Fibroblast of peridontal ligament (primary cell): ENCODE data around the gene MYZAP.
A peak's percentile ranks its signal among the peaks of the same experiment; 100 is the strongest.

ENCODE experiments used
- DNase-seq: peaks from one replicate; pipeline ENCODE4 v3.0.0-alpha.2; 2010; ENCODE audit errors: extremely low read depth

The MYZAP gene

DNA sequence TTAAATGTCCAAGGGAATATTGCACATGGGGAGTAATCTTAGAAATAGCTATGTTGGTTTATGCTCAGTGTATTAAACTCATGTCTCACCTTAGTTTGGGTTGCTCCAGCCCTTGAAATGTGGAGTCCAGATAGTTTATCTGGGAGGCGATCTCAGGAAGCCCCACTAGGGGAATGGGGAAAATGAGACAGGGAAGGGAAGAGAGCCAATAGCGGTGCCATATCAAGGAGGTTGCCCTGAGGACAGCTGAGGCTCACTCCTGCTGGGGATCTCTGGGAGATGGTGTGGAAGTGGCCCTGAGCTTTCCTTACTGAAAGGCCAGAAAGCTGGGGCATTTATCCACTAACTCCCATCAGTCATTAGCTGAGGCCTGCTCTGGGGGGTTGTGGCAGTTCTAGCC, 71.6 kb downstream of the MYZAP start:
- DNase-seq, result no peak

DNA sequence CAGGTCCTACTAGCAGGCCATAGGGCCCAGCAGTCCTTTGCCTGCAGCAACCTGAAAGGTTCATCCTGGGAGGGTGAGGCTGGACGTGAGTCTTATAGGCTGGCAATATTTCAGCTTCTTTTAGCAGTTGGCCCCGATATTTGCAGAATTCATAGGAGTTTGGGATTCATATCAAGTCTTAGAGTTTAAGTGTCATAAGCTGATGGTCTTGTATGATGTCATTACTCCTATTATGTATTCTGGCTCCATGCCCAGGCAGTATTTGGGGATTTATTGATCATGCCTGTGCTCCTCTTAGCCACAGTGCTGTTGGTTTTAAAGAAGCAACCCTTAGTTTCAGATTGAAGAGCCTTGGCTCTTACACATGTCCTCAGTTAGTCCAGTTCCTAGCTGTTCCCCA, 73.5 kb downstream of the MYZAP start:
- no peak for DNase-seq

- DNase-seq, result no peak
Measured at GRCh38 chr15:57665939-57666338, 74.2 kb downstream of the MYZAP start.

DNA sequence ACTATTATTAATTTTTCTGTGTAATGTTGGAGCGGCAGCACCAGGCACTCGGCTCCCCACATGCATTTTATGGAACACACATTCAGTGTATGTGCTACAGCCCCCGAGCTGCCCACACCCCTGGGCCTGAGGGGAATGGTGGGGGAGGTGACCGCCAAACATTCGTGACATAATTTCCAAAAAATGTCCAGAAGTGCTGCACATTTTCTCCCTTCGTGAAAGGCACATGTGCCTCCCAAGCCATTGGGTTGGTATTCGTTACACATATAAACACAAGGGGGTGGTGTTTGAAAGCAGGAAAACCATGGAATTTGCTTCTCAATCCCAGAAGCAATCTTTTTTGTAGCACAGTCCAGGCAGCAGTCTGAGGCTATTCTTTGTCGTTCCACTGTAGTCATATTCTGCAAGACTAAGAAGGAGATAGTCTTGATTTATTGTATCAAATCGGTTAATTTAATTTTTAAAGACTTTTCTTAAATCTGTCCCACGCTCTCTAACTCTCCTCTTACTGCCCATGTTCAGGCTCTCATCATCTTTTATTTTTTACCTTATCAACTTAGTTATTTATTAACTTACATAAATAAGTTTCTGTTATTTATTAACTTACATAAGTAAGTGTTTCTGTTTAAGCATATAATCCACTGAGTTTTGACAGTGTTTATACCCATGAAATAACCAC, 75.6 kb downstream of the MYZAP start:
- peak; percentile 82 for DNase-seq

- no peak for DNase-seq
Measured at GRCh38 chr15:57668016-57668415, 76.3 kb downstream of the MYZAP start.

- peak; percentile 17 for DNase-seq
Measured at GRCh38 chr15:57671636-57672035, 79.9 kb downstream of the MYZAP start.

DNA sequence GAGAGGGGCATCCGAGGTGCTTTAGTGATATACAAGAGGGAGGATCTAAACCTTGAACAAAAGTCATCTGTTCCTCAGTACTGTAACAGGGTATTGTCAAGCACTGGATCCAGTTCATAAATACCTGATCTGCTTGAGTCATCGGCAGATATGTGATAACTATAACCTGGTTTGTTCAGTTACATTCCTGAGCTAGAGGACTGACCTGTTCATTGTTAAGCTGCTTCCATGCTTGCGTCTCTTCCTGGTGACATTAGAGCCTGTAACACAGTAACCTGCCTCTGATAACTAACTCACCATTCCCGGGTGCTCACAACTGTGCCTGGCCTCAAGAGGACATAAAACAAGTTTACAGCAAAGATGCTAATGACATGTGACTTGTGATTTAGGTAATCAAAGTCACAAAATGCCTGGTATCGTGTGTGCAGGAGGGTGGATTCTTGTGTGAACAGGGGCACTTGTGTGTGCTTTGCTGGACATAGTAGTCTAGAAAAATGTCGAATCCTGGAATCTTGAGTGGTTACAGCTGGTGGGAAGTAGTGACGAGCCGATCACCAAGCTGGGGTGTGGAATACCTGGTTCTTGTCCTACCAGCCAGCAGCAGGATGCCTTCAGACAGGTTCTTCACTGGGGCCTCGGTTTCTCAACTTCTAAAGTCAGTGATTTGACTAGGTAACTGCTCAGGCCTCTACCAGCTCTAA, 83.9 kb downstream of the MYZAP start:
- no peak for DNase-seq

DNA sequence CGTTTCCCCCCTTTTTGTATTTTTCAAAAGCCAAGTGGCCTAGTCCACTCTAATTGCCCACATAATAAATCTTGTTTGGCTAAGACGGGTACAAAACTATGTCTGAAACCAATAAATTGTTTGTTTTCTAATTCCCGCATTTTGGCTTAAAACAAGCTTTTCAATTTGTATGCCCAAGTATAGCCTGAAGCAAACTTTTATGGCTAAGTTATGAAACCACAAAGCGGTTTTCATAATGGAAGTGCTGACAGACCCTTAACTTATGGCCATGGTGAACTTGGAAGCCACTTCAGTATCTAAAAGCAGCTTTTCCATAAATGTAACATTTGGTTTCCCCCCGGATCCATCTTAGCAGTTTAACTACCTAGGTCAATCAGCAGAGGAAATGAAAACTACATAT, 84.9 kb downstream of the MYZAP start:
- no peak for DNase-seq

DNA sequence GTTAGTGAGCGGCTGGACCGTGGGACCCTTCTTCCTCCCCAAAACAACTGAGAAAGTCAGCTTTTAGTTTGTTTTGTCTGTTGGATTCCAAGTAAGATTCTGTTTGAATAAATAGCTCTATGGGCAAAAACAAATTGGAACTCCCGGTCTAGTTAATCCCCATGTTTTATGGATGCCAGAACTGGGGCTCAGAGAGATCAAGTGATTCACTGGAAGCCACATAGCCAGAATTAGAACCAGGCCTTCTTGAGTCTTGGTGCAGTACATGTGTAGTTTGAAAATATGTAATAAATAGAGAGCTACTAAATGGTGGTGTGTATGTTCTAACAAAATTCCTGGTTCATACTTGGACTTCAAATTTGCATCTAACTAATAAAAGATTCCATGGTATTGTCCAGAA, 85.5 kb downstream of the MYZAP start:
- DNase-seq, result no peak

DNA sequence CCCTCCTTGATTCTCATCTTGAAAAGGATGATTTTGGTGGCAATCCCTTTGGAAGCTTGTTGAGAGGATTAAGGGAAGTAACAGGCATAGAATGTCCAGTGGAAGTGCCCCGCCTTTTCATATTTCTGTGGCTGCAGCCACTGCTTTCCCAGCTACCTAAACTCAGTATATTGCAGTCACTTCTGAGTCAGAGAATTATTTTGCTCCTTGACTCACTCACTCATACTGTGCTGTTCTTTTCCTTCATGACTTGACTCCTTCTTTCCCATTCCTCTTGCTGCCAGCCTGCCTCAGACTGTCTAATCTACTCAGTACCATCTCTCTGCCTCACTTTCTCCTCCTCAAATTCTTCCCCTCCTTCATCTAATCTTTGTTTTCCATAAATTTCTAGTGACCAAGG, 88.3 kb downstream of the MYZAP start:
- peak; percentile 70 for DNase-seq

DNA sequence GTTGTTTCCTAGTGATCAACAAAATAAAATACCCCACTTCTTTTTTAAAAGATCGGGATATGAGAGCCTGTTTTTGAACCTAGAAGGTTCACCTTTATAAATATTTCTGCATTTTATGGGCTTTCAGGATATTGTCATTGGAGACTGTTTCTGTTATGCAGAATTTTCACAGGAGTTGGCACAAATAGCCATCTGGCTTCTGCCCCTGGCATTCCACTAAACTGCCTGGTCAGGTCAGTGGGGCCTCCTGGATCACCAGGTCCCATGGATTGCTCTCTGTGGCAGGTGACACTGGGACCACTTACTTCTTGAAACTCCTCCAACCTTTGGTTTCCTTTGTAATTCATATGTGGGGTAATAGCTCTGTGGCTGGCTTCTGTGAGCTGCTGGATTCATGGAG, 89.3 kb downstream of the MYZAP start:
- DNase-seq, result no peak

- no peak for DNase-seq
Measured at GRCh38 chr15:57683481-57683880, 91.8 kb downstream of the MYZAP start.

- DNase-seq, result no peak
Measured at GRCh38 chr15:57684491-57685151, 92.9 kb downstream of the MYZAP start.

DNA sequence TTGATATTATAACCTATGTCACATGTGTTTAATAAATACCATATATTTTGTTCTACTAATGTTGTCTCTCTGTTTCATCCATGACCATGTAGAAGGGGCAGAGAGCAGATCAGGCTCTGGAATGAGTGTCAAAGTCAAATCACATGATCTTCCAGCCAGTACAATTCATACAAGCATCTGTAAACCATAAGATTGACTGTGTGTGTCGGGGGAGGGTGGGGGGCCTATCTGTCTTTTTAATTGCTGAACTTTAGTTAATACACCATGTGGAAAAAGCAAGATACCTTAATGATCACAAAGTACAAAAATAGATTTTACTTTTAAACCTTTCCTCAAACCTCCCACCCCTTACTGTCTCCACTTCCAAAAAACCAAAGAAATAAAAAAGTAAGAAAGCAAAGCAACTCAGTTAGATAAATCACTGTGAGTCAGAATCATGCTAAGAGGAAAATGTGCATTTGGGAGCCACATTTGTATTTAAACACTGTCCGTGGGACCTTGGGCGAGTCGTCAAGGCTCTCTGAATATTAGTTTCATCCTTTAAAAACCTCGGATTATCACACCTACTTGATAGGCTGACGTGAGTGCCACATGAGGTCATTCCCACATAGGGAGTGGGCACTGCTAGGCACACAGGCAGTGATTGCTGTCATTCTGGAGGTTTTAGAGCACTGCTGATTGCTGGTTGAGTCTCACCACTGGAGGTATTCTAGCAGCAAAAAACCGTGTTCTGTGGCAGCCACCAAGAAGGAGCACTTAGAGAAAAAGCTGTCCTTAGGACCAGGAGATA, 93.8 kb downstream of the MYZAP start:
- DNase-seq, result no peak

DNA sequence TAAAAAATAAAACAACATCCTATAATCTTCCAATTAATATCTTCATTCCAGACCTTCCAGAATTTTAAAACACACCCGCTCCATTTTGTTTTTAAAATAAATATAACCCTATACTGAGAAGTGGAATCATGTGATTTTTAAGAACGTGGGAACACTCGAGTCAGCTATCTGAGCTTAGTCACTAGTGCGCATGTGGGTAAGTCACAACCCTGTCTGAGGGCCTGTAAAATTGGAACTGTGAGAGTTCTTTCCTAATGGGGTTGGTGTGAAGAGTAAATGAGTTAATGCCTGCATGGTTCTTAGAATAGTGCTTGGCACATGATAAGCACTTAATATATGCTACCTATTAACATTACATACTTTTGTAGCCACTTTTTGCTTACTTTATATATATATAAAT, 95.0 kb downstream of the MYZAP start:
- DNase-seq, result no peak

- no peak for DNase-seq
Measured at GRCh38 chr15:57690341-57690966, 98.8 kb downstream of the MYZAP start.

- no peak for DNase-seq
Measured at GRCh38 chr15:57691082-57691481, 99.4 kb downstream of the MYZAP start.

DNA sequence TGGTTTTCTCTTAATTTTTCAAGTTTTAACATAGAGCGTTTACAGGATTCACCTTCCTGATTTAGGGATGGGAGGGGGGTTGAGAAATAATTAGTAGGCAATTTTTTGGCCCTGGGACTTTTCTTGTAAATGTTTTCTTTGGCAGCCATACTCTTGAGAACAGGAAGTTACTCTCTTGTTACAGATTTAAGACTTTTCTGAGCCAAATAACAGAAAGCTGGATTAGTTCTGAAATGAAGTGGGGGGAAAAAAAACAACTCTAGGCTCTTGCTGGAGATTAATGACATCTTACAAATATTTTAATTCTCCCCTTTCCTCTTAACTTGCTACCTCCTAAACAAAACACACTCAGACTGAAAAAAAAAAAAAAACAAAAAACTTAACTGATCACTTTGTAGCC, 101.0 kb downstream of the MYZAP start:
- peak; percentile 50 for DNase-seq

DNA sequence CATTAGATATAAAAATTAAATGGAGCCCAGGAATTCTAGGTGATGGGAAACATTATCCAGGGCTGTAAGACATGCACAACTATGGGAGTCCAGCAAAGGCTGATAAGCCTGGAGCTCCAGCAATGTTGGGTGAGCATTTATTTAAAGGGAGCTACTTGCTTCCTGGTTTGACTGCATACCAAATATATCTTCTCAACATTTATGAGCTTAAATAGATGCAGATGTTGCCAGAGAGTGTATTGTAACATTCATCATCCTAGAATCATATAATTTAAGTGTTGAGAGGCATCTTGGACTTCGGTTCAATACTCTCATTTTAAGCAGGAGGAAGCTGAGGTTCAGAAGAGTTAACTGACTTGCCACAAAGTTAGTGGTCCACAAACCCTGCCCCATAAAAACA, 102.6 kb downstream of the MYZAP start:
- peak; percentile 77 for DNase-seq

DNA sequence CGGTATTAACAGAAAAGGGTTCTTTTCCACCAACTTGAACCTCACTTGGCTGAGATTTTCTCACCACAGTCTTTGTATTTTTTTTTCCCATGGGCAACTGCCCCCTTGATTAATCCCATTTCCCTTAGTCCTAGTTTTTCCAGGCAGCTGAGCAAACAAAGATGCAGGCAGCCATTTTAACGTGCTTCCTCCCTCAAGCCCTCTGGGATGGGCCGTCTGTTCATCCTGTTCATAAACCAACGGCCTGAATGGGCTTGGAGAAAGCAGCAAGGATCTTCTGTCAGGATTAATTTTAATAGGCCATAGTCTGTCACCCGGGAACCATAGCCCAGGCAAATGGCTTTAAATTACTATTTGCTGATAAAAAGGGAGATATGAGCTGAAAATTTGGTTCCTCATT, 104.4 kb downstream of the MYZAP start:
- no peak for DNase-seq

DNA sequence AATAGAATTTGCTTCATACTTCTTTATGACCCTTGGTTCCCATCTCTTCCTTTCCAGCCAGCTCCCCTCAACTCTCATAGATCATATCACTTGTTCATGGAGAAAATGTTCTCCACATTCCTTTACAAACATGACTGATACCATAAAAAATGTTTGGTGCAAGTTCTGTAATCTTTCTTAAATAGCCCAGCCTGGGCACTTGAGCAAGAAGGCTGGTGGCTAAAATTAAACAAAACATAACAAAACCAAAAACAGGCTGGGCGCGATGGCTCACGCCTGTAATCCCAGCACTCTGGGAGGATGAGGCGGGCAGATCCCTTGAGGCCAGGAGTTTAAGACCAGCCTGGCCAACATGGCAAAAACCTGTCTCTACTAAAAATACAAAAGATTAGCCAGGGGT, 105.9 kb downstream of the MYZAP start:
- peak; percentile 57 for DNase-seq

DNA sequence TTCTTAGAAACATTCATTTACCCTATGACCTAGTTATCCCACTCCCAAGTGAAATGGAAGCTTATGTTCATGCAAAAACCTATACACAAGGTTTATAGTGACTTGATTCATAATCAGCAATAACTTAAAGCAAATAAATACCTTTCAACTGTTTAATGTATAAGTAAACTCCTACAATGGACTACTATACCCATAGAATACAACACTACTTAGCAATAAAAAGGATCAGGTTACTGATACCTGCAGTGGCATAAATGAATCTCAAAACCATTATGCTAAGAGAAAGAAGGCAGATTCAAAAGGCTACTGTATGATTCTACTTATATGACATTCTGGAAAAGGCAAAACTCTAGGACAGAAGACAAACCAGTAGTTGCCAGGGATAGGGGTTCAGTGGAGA, 106.5 kb downstream of the MYZAP start:
- DNase-seq, result no peak
